Ascending aorta (tissue), 2 donors: ENCODE measurements around the gene AFF3. TPM values are rescaled to one million over a fixed set of nuclear protein-coding genes. Genes with fewer than 3 reads are reported as not detected.

Source experiments
- DNase-seq, 2 donors: peaks; one replicate each; pipeline ENCODE4 v3.0.0-alpha.2; 2019; ENCODE audit warnings: low spot score in 2 of 2
- H3K27ac ChIP-seq, 2 donors: fragments of 200-600 bp; sonication (generic); one replicate each; pipeline ENCODE4 v1.5.1; 2016 to 2017; ENCODE audit warnings: mild to moderate bottlenecking in 1 of 2
- H3K27me3 ChIP-seq: fragments of 200-600 bp; sonication (generic); one replicate; pipeline ENCODE4 v1.5.1; 2017
- H3K36me3 ChIP-seq, 2 donors: fragments of 200-600 bp; sonication (generic); one replicate each; pipeline ENCODE4 v1.5.1; 2016
- H3K4me1 ChIP-seq, 2 donors: fragments of 200-600 bp; sonication (generic); one replicate each; pipeline ENCODE4 v1.5.1; 2016 to 2017; ENCODE audit warnings: mild to moderate bottlenecking in 1 of 2
- H3K4me3 ChIP-seq, 2 donors: fragments of 200-600 bp; sonication (generic); one replicate each; pipeline ENCODE4 v1.5.1; 2016 to 2017; ENCODE audit warnings: mild to moderate bottlenecking in 1 of 2
- H3K9me3 ChIP-seq, 2 donors: fragments of 200-600 bp; sonication (generic); one replicate each; pipeline ENCODE4 v1.5.1; 2016
- intact Hi-C: fragments of 100-400 bp; cut with DNase I; formaldehyde crosslinking; loops from one replicate; pipeline ENCODE4 v1.15.1; 2023
- total RNA-seq: library from RNA; depleted of rRNA; stranded (reverse); fragments of >200 nt; gene quantifications from one replicate; pipeline ENCODE4 v1.1.0, GENCODE V29; 2016
- TF ChIP-seq, protein P1 (sequence below), 3 experiments: fragments of 200-600 bp in 2 of 3; fragments of 450-650 bp in 1 of 3; sonication (generic) in 2 of 3; IDR thresholded peaks; one replicate each; pipeline ENCODE4 v1.5.1; 2016 to 2019; ENCODE audit warnings: antibody characterized with exemption in 3 of 3, mild to moderate bottlenecking in 1 of 3, moderate library complexity in 1 of 3

The AFF3 gene
- total RNA-seq, 1 donor from 2014 or later = 7.1 TPM

GRCh38 chr2:100178085-100178788 lies 35.8 kb upstream of the AFF3 start:
- Histone ChIP-seq H3K27ac (no peak overlapping the region), H3K4me1 (no peaks in the 10 kb centered on the region), H3K27me3 (no peaks in the 10 kb centered on the region), H3K36me3 (no peaks in the 10 kb centered on the region), H3K9me3 (no peaks in the 10 kb centered on the region), H3K4me3 (no peak overlapping the region)
- intact Hi-C loops = no loop called here
- TF ChIP-seq, protein P1, sequence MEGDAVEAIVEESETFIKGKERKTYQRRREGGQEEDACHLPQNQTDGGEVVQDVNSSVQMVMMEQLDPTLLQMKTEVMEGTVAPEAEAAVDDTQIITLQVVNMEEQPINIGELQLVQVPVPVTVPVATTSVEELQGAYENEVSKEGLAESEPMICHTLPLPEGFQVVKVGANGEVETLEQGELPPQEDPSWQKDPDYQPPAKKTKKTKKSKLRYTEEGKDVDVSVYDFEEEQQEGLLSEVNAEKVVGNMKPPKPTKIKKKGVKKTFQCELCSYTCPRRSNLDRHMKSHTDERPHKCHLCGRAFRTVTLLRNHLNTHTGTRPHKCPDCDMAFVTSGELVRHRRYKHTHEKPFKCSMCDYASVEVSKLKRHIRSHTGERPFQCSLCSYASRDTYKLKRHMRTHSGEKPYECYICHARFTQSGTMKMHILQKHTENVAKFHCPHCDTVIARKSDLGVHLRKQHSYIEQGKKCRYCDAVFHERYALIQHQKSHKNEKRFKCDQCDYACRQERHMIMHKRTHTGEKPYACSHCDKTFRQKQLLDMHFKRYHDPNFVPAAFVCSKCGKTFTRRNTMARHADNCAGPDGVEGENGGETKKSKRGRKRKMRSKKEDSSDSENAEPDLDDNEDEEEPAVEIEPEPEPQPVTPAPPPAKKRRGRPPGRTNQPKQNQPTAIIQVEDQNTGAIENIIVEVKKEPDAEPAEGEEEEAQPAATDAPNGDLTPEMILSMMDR (IDR thresholded peaks at IDR 0.05) = peak in 2 of 3 experiments; percentile 5 to 22
- no peak for DNase-seq

DNA sequence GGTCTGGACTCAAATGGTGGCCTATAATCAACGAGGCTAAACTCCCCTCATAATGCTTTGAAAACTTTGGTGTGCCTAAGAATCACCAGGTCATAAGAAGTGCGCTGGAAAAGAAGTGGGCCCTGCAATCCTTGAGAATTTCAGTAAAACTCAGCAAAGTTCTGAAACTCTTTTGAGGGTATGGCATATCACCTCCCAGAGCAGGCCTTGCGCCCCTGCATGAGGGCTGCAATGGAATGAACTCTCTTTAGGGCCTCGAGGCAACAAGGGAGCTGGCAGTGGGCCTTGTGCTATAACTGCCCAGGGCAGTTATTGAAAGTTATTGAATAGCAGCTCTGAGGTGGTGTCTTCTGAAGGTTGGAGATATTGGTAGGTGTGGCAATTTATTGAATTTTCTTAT lies 34.5 kb upstream of the AFF3 start:
- Histone ChIP-seq H3K27me3 (no peaks in the 10 kb centered on the region), H3K9me3 (no peaks in the 10 kb centered on the region), H3K27ac (no peak overlapping the region), H3K36me3 (no peaks in the 10 kb centered on the region), H3K4me1 (no peaks in the 10 kb centered on the region), H3K4me3 (no peak overlapping the region)
- DNase-seq = no peak
- TF ChIP-seq, protein P1 (IDR thresholded peaks at IDR 0.05) = no peak
- intact Hi-C loops = no loop called here

- Histone ChIP-seq H3K4me3 (no peak overlapping the region), H3K36me3 (no peaks in the 10 kb centered on the region), H3K9me3 (no peaks in the 10 kb centered on the region), H3K4me1 (no peaks in the 10 kb centered on the region), H3K27me3 (no peaks in the 10 kb centered on the region), H3K27ac (no peak overlapping the region)
- TF ChIP-seq, protein P1 (IDR thresholded peaks at IDR 0.05) = no peak
- DNase-seq = no peak
- intact Hi-C loops = no loop called here
These were observed 31.6 kb upstream of the AFF3 start for GRCh38 chr2:100174026-100174431.

DNA sequence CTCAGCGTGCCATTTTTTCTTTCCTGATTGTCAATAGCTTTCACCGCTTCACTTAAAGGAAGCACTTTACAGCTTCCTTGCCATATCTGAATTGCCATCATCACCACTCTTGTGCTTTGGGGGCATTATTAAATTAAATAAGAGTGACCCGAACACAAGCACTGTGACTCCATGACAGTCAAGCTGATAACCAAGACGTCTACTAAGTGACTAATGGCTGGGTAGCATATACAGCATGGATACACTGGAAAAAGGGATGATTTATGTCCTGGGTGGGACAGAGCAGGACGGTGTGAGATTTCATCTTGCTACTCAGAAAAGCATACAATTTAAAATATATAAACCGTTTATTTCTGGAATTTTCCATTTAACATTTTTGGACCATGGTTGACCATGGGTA lies 24.3 kb upstream of the AFF3 start:
- Histone ChIP-seq H3K36me3 (no peaks in the 10 kb centered on the region), H3K9me3 (no peaks in the 10 kb centered on the region), H3K4me1 (peaks cover 0 to 1% of the 10 kb centered on the region in 2 donors), H3K27me3 (no peaks in the 10 kb centered on the region), H3K4me3 (no peak overlapping the region), H3K27ac (no peak overlapping the region)
- DNase-seq = no peak
- TF ChIP-seq, protein P1 (IDR thresholded peaks at IDR 0.05) = no peak
- intact Hi-C loops = no loop called here

GRCh38 chr2:100163605-100164004 lies 21.2 kb upstream of the AFF3 start:
- Histone ChIP-seq H3K4me1 (peaks cover 0 to 5% of the 10 kb centered on the region in 2 donors), H3K27ac (no peak overlapping the region), H3K27me3 (no peaks in the 10 kb centered on the region), H3K36me3 (no peaks in the 10 kb centered on the region), H3K9me3 (no peaks in the 10 kb centered on the region), H3K4me3 (no peak overlapping the region)
- intact Hi-C loops = no loop called here
- TF ChIP-seq, protein P1 (IDR thresholded peaks at IDR 0.05) = no peak
- DNase-seq = no peak
